ENCODE results near the gene MPDZ. TPM values are rescaled to one million over a fixed set of nuclear protein-coding genes. Genes with fewer than 3 reads are reported as not detected.

Gene MPDZ
- total RNA-seq, 1 donor from 2014 or later: not detected

DNA sequence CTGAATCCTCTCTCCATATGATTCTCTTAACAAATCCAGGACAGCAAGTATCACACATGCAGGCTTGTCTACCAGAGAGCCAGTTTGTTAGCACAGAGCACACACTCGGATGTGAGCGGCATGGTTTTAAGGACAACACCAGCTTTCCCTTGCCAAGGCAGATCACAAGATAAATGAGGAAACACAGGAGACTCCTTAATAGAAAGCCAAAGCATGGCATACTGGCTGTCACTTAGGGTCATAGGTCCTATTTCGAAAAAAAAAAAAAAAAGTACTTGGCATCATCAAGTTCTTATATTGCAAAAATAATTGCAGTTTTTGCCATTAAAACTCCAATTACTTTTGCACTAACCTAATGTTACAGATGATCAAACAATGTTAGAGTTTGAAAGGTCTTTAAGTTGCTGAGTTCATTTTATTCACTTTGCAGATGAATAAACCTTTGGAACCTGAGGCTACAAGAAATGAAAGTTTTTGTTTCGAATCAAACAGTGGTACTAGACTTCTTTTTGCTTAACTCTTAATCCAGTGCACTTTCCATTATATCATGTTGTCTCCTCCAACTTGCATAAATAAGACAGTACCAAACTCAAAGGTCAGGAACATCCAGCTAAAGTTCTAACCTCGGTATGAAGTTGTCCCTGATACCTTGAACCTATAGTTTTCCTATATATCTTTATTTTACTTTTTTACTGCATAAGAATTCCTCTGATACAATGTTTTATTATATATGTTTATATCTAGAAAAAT, 138.5 kb downstream of the MPDZ start:
- intact Hi-C loops (cut with micrococcal nuclease): no loop called here

DNA sequence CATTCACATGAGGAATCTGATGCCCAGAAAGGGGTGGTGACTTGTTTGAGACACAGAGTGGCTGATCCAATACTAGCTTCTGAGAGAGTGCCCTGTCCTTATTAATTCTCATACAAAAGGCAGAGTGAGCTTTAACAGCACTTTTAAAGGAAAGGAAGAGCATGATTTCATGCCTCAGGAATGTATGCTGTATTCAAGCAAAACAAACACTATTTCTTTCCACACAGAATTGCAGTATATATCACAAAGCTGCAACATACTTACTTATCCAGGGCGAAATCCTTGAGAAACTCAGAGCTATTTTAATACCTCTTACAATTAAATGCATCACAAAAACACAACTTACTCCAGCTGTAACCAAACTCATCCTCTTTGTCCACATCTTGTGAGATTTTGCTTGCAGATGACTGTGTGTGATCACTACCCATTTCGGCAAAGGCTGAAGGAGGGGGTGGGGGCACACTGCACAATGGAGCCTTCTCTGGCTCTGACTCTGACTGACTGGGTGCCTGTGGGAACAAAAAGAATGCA, 139.8 kb downstream of the MPDZ start:
- intact Hi-C loops (cut with micrococcal nuclease): no loop called here

DNA sequence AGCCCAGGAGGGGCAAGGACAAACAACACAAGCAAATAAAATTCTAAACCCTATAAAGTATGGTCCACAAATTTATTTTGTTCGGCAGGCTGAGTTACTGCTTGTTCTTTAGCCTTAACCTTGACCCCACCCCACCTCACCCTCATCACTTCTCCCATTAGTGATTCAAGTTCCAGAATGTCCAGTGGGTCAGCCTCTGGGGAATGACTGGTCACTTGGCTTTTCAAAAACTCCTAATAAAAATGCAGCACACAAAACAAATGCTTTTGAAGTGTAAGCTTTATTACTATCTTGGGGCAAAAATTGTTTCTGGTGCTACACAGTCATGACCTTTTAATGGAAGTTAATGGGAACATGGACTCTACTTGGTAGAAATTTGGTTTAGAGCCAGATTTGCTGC, 142.1 kb downstream of the MPDZ start:
- intact Hi-C loops (cut with micrococcal nuclease): no loop called here

DNA sequence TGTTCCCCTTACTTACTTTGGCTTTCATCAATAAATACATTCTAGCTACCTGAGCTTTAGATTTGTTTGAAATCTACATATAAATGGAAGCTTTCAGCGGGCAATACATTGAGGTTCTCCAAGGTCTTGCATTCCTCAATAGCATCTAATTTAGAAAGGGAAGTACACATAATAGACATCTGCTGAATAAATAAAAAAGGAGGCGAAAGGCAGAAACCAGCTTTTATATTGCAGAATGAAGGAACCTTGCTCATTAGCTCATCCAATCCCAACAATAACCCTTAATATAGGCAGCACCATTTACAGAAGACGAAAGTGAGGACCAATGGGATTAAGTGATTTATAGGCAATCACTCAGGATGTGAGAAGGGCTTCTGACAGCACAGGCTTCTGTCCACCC, 147.5 kb downstream of the MPDZ start:
- intact Hi-C loops (cut with micrococcal nuclease): no loop called here

DNA sequence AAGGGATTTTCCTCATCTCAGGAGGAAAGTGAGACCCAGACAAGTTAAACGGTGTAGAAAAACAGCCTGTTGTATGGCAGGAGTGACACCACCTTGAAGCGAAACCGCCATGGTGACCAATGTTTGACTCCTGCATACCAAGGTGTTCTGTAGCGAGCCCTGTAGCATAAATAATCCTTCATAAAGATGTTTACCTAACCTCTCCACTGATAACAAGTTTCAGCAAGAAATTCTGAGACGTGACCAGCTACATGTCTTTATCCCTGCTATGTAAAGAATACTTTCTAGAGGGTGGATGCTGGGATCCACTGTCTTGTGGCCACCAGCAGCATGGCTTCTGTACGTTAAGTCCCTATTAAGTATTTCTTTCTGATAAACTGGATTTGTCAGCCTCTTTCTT, 148.1 kb downstream of the MPDZ start:
- intact Hi-C loops (cut with micrococcal nuclease): no loop called here

DNA sequence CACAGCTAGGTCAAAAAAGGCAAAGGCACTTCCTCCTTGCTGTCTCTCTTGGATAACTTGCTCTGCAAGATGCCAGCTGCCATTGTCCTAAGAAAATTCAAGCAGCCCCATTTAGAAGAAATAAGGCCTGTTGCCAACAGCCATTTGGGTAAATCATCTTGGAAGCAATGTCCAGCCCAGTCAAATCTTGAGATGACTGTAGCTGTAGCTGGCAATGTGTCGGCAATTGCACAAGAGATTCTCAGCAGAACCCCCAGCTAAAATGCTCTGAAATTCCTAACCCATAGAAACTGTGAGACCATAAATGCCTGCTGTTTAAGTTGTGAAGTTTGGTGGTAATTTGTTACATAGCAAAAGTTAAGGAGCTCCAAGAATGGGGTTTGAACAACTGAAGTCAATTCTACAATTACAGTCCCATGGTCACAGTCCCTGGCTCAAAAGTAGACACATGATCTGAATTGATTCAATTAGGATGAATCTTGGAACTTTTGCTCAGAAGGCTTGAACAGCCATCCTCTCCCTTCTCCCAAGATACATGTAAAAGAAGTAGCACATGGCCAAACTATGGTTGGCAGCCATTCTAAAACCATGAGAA, 151.1 kb downstream of the MPDZ start:
- intact Hi-C loops (cut with micrococcal nuclease): no loop called here

DNA sequence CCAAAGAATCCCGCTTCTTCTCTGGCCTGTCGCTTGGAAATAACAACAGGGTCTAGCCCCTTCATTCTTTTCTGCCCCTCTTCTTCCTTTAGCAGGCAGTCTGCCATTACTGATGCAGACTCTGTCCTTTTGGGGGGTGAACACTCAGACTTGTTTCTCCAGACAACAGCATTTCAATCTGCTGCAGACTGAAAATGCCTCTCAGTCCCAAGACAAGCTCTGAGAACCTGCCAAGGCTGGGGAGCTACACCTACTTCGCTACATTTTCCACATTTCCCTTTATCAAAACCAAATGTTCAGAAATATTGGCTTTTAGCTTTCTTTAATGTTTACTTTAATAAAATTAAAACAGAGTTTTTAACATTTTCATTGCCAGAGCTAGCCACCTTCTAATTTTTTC, 152.4 kb downstream of the MPDZ start:
- intact Hi-C loops (cut with micrococcal nuclease): no loop called here

DNA sequence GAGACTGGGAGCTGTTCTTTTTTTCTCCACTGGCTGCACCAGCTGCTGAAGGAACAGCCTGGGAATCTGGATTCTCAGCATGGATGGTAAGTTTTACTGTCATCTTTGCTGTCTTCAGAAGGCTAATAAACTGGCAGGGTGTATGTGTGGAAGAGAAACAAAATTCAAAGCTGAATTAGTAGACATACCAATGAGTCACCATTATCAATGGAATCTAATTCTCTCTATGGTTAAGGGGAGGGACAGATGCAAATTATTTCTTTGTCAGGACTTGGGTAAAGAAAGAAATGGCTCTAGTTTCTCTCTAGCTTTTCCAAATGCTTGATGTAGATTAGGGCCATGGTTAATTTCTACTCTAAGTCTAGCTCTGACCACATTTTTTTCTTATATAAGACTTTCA, 154.2 kb downstream of the MPDZ start:
- intact Hi-C loops (cut with micrococcal nuclease): no loop called here

DNA sequence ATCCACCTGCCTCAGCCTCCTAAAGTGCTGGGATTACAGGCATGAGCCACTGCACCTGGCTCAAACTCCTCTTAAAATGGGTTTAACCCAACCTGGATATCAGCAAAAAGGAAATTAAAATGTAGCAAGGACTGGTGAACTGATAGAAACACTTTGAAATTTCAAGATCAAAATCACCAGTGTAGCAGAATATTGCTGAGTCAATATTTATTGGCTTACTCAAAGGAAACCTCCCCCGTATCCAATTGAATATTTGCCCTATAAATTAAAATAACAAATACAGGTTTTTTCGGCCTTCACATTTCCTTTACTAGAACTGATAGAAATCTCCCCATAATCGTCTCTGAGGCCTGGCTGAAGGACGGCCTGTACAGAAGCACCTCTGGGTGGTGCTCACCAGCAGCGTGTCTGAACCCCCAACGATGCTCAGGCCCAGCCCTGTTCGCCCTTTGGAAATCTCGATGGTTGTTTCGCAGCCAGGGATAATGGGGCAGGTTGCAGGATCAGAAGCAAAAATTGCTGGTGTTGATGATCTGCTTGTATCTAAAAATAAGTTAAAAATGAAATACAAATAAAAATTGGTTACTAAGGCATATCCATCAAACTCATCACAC, 156.6 kb downstream of the MPDZ start:
- intact Hi-C loops (cut with micrococcal nuclease): no loop called here

DNA sequence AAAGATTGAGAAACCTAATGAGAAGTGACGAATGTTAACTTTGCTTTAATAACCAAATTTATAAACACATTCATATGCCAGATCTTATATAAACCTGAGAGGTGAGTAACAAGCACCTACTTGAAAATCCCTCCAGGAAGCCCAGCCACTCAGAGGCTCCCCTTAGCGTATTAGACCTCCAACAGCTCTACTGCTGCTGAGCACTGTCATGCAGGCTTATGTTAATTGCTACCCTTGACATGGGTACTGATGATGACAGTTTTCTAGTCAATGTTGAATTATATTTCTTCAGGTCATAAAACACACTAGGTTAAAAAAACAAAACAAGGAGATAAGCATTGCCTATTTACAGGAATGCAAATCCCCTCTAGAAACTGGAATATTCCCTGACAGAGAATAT, 161.2 kb downstream of the MPDZ start:
- intact Hi-C loops (cut with micrococcal nuclease): no loop called here

DNA sequence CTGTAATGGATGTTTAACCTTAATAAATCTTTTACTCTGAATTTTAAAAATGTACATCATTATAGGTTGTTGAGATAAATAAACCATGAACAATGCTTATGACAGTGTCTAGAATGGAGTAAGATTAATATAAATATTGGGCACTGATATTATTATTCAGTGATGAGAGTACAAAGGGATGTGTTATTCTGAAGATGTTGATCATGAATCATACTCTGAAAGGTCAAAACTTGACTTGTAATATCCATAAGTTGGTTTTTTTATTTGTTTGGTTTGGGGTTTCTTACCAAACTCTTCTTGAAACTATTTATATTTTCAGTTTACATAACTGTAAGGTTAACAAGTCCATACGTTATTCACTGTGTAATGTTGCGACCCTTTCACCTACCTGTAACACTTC, 163.2 kb downstream of the MPDZ start:
- intact Hi-C loops (cut with micrococcal nuclease): no loop called here

DNA sequence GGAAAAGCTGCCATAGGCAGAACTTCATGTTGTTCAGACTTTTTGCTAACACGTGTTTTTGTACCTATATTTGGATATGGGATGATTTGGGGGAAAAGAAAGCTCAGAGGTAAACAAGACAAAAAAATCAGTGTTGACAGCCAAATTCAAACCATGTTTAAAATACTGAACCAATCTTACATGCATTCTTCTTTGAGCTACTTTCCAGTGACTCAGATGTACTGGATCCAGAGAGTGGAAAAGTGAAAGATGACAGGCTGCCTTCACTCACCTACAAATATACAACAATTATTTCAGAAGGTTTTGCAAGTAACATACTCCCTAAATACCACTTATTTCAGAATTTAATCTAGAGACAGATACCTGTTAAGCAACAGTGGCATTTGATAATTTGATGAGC, 165.7 kb downstream of the MPDZ start:
- intact Hi-C loops (cut with micrococcal nuclease): no loop called here

DNA sequence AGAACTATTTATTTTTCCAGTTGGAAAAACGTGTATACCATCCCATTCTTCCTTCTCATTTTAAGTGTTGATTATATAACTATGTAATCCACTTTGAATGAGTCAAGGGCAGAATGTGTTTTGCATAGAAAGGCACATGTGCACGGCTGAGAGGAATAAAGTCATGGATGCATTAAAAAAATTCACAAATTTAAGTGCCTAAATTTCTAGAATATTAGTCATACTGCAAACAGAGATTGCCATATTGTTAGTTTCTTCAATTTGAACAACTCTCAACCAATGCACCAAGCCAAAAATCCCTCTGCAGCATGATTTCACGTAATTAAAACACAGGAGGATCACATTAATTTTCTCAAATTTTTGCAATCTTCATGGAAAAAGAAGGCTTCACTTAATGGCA, 166.3 kb downstream of the MPDZ start:
- intact Hi-C loops (cut with micrococcal nuclease): no loop called here

DNA sequence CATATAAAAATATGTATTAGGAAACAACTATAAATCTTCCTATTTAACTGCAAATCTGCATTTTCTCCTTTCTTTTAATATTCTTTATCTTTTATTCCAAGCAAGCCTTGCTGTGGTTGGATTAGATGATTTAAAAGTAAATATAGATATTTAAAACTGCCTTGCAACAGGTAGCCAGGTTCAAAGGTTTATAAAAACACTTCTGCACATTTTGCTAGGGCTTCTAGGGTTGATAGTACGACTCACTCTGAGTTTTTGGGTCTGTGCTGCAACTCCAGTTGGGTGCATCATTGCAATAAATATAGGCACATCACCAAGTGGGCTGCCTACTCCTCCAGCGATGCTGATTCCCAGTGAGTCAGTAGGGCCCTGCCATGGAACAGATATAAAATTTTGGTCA, 167.7 kb downstream of the MPDZ start:
- intact Hi-C loops (cut with micrococcal nuclease): no loop called here

DNA sequence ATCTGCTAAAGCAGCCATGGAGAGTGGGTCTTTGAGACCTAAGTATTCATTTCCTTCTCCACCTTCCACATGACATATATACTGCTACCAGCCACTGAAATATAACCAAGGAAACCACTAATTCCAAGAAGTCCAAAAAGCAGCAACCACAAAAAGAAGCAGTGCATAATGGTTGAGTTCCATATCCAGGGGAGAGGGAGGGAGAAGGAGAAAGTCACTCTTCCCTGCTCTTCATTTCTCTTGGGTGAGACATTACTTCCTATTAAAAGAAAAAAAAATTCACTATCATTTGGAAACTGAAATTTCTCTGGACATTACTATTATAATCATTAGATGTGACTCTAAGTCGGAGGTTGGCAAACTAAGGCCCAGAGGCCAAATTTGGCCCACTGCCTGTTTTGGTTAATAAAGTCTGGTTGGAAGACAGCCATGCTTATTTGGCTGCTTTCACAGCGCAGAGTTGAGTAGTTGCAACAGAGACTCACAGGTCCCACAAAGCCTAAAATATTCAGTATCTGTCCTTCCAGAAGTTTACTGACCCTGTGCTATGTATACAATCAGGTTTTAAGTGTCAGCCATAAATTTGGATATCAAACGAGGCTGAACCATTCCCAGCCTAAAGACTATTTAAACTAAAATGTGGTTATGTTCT, 168.6 kb downstream of the MPDZ start:
- intact Hi-C loops (cut with micrococcal nuclease): no loop called here

DNA sequence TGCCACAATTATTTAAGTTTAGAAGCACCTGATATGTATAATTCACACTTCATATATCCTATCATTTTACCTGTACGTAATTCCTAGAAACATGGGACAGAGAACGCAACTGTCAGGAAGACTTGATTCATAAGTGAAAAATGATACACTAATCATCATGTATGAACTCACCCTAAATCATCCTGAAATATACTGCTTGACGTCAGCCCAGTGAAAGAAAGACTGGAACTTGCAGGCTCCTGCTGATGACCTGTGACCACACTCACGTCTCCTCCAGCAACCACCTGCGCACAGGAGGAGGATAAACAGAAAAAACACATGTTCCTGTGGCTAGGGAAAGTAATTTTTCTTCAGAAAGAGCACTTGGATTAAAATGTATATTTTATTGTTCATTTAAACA, 169.7 kb downstream of the MPDZ start:
- intact Hi-C loops (cut with micrococcal nuclease): no loop called here

DNA sequence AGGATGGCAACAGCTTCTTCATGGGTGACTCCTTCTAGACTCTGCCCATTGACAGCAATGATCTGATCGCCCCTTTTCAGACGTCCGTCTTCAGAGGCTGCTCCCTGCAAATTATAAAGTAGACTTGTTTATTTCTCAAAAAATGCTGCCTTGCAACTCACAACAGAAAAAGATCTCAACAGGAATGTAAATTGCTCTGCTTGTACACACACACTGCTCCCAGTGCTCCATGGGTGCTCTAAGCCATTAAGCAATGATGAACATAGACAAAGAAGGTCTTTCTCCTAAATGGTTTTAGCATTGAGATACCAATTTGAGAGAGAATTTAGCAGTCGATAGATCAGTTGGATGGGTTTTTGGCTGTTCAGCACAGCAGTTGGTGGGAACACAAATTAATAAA, 172.5 kb downstream of the MPDZ start:
- intact Hi-C loops (cut with micrococcal nuclease): no loop called here

DNA sequence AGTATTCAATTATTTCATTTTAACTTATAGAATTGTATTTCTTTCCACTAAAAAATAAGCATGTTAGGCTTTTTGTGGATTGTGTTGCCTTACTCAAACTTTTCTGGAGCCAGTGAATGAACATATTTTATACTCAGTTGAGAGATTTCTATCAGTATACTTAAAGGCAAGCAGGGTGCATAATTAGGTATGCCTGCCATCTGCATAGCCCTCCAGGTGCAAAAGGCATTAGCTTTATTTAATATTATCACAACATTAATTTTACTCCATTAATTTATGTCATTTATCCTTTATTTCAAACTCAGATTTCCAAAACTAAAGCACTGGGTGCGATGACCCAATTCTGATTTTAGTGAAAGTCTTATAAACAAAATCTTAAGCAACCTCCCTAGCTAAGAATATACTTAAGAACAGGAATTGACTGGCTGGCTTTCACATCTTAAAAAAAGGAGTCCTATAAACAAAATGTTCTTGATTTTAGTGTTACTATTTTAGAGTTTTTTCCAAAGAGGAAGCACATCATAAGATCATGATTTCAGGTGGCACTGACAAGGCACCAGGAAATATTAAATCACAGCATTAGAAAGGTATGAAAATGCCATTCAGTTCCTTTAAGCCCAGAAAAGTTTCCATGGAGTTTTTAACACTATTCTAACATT, 178.4 kb downstream of the MPDZ start:
- intact Hi-C loops (cut with micrococcal nuclease): no loop called here

DNA sequence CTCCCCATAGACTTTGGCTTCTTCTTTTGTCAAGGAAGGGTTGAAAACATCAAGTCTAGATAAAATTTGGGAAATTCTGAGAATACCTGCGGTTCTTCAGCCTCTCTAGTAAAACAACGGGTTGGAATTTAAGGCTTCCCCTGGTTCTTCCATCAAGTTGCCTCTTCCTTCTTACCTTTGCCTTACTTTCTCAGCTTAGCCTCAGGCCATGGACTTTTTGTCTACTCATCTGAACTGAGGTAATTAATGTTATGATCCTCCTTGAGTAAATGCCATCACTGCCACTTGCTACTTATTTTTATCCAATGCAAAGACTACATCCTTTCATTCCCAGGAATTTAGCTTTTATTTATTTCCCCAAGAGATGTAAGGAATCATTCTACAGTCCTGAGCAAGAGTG, 184.4 kb downstream of the MPDZ start:
- intact Hi-C loops (cut with micrococcal nuclease): no loop called here

DNA sequence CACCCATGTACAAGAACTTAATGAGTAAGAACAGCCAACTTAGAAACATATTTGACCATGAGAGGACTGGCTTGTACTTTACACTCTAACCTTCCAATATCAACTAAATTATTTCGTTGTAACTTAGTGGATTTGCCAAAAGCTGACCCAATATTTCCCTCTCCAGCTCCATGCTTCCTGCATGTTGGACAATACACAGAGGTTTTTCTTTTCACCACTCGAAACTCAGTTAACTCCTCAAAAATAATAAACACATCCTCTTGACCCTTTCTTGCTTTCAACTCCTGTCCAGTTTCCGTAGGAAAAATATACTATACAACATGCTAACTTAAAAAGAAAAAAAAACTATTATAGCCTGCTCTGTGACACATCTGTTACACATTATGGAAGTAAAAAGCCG, 188.9 kb downstream of the MPDZ start:
- intact Hi-C loops (cut with micrococcal nuclease): no loop called here

DNA sequence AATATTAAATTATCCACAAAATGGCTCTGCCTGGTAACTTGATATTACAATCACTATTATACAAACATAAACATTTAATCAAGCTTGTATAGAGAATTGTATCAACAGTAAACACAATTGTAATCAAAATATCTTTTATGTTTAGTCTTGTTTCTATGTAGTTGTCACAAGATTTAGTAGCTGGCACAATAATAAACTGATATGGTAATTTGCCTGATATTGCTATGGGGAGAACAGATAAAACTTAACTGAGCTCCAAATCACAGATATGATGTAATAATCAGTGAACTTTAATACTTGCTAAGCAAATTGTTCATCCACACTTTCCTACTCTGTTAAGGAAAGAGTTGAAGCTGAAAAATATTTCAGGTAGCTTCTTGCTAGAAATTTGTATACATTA, 189.8 kb downstream of the MPDZ start:
- intact Hi-C loops (cut with micrococcal nuclease): loop anchor here (5.0 kb wide), 1 partner anchor 367 kb away; no protein-coding TSS in a partner anchor
